WTC11 (cell line): ENCODE measurements around the gene C10orf95. TPM values are rescaled to one million over a fixed set of nuclear protein-coding genes. Genes with fewer than 3 reads are reported as not detected.

Experiments used
- ATAC-seq: fragments of 200-7000 bp; cut with Tn5 transposase; 2 replicates; pipeline ENCODE4 v1.10.0; 2021; ENCODE audit warnings: mild to moderate bottlenecking, moderate library complexity
- CTCF ChIA-PET: fragments of 300-600 bp; sonication (Branson Sonifier 250); formaldehyde crosslinking; loops from one replicate; lab custom pipeline; 2021; ENCODE audit warnings: antibody characterized with exemption; lab: Charles Lee
- POLR2A ChIA-PET: fragments of 350-600 bp; sonication (Branson Sonifier 250); formaldehyde crosslinking; loops from one replicate; lab custom pipeline; 2021; ENCODE audit warnings: antibody characterized with exemption; lab: Charles Lee
- DNase-seq: peaks from one replicate; pipeline ENCODE4 v3.0.0; 2021; ENCODE audit warnings: low spot score
- H3K27ac Mint-ChIP-seq: 2 replicates; pipeline ENCODE4 v1.8.0; 2021; ENCODE audit warnings: mixed read lengths
- H3K27me3 Mint-ChIP-seq: 2 replicates; pipeline ENCODE4 v1.8.0; 2021; ENCODE audit warnings: low read depth, mild to moderate bottlenecking, moderate library complexity, mixed read lengths
- H3K36me3 Mint-ChIP-seq: 2 replicates; pipeline ENCODE4 v1.8.0; 2021; ENCODE audit warnings: mixed read lengths
- H3K4me1 Mint-ChIP-seq: 2 replicates; pipeline ENCODE4 v1.8.0; 2022; ENCODE audit warnings: mixed read lengths
- H3K4me3 Mint-ChIP-seq: 2 replicates; pipeline ENCODE4 v1.8.0; 2021; ENCODE audit warnings: mild to moderate bottlenecking, moderate library complexity, mixed read lengths
- H3K9me3 Mint-ChIP-seq: 2 replicates; pipeline ENCODE4 v1.8.0; 2021; ENCODE audit warnings: mixed read lengths
- FOXK1 ChIP-seq: sonication (generic); formaldehyde crosslinking; IDR thresholded peaks from 2 replicates; pipeline ENCODE4 v1.8.0; 2022; ENCODE audit warnings: mild to moderate bottlenecking, moderate library complexity, missing genetic modification reagents
- NR1H2 ChIP-seq: sonication (generic); formaldehyde crosslinking; IDR thresholded peaks from 2 replicates; pipeline ENCODE4 v1.9.0; 2021; ENCODE audit warnings: mild to moderate bottlenecking, moderate library complexity, missing genetic modification reagents
- PREB ChIP-seq: sonication (generic); formaldehyde crosslinking; IDR thresholded peaks from 2 replicates; pipeline ENCODE4 v1.8.1; 2022; ENCODE audit warnings: mild to moderate bottlenecking, missing genetic modification reagents, moderate library complexity, borderline replicate concordance
- RORB ChIP-seq: fragments of 250-450 bp; sonication (Bioruptor Pico); IDR thresholded peaks from 2 replicates; pipeline ENCODE4 v1.9.0; 2021; ENCODE audit warnings: mild to moderate bottlenecking
- ZNF281 ChIP-seq: sonication (generic); formaldehyde crosslinking; IDR thresholded peaks from 2 replicates; pipeline ENCODE4 v1.8.0; 2023; ENCODE audit warnings: mild to moderate bottlenecking, missing genetic modification reagents
- total RNA-seq: library from RNA; stranded (reverse); gene quantifications from 3 replicates; pipeline ENCODE4 v1.2.3, GENCODE V29; 2021
- TF ChIP-seq, protein P1 (sequence below): fragments of 250-450 bp; sonication (Bioruptor Pico); IDR thresholded peaks from 2 replicates; pipeline ENCODE4 v1.9.0; 2021; ENCODE audit warnings: mild to moderate bottlenecking, borderline replicate concordance
- TF ChIP-seq, protein P2 (sequence below): sonication (generic); formaldehyde crosslinking; IDR thresholded peaks from 2 replicates; pipeline ENCODE4 v1.8.1; 2023; ENCODE audit warnings: mild to moderate bottlenecking, moderate library complexity, missing genetic modification reagents

C10orf95 gene
- total RNA-seq, 1 experiment from 2014 or later: 0.96 TPM

DNA sequence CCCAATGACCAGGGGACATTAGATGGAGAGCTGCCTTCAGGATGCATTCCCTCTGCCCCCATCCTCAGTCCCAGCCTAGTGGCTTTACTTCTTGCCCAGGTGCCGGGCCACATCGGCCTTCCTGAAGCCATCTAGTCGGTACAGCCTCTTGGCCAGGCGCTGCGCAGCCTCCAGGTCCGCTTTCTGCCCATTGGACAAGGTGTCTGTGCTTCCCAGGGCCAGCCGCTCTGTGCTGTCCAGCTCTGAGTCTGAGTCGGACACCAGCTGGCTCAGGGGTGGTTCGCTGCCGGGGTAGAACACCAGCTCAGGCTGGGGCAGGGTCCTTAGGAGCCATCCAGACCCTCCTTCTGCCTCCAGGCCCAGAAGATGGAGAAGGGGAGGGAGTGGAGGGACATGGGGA lies 39.0 kb downstream of the C10orf95 start:
- Mint-ChIP-seq H3K9me3 (no peaks in the 10 kb centered on the region), H3K4me1 (peaks cover 30% of the 10 kb centered on the region), H3K4me3 (no peak overlapping the region), H3K36me3 (no peaks in the 10 kb centered on the region), H3K27me3 (peaks cover 53% of the 10 kb centered on the region), H3K27ac (no peak overlapping the region)
- ATAC-seq: no peak
- TF ChIP-seq, protein P1, sequence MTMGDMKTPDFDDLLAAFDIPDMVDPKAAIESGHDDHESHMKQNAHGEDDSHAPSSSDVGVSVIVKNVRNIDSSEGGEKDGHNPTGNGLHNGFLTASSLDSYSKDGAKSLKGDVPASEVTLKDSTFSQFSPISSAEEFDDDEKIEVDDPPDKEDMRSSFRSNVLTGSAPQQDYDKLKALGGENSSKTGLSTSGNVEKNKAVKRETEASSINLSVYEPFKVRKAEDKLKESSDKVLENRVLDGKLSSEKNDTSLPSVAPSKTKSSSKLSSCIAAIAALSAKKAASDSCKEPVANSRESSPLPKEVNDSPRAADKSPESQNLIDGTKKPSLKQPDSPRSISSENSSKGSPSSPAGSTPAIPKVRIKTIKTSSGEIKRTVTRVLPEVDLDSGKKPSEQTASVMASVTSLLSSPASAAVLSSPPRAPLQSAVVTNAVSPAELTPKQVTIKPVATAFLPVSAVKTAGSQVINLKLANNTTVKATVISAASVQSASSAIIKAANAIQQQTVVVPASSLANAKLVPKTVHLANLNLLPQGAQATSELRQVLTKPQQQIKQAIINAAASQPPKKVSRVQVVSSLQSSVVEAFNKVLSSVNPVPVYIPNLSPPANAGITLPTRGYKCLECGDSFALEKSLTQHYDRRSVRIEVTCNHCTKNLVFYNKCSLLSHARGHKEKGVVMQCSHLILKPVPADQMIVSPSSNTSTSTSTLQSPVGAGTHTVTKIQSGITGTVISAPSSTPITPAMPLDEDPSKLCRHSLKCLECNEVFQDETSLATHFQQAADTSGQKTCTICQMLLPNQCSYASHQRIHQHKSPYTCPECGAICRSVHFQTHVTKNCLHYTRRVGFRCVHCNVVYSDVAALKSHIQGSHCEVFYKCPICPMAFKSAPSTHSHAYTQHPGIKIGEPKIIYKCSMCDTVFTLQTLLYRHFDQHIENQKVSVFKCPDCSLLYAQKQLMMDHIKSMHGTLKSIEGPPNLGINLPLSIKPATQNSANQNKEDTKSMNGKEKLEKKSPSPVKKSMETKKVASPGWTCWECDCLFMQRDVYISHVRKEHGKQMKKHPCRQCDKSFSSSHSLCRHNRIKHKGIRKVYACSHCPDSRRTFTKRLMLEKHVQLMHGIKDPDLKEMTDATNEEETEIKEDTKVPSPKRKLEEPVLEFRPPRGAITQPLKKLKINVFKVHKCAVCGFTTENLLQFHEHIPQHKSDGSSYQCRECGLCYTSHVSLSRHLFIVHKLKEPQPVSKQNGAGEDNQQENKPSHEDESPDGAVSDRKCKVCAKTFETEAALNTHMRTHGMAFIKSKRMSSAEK (CRISPR knock-in tag): no peak
- no peak for TF ChIP-seq PREB
- no peak for TF ChIP-seq FOXK1 (CRISPR knock-in tag)
- TF ChIP-seq RORB: no peak
- no peak for DNase-seq
- POLR2A ChIA-PET: interaction anchor here (1.0 to 1.1 kb wide), 2 partner anchors 20 to 49 kb away, joined by 3 read pairs; partner anchors contain the start of gene CUEDC2
- CTCF ChIA-PET: interaction anchor here (0.7 to 5.5 kb wide), 7 partner anchors 9 to 172 kb away, joined by 3 to 61 read pairs (median 5); partner anchors contain the start of genes FBXL15 and NFKB2

GRCh38 chr10:102411341-102412255 lies 39.7 kb downstream of the C10orf95 start:
- Mint-ChIP-seq H3K4me1 (peaks cover 30% of the 10 kb centered on the region), H3K36me3 (no peaks in the 10 kb centered on the region), H3K4me3 (peak overlapping the region; percentile 69), H3K9me3 (no peaks in the 10 kb centered on the region), H3K27ac (no peak overlapping the region), H3K27me3 (peaks cover 60% of the 10 kb centered on the region)
- ChIA-PET POLR2A (interaction anchor here (0.6 to 1.3 kb wide), 4 partner anchors 21 to 1980 kb away, joined by 3 to 4 read pairs (median 3); partner anchors contain the start of gene CUEDC2), CTCF (interaction anchor here (0.6 to 5.5 kb wide), 12 partner anchors 8 to 242 kb away, joined by 3 to 61 read pairs (median 6); partner anchors contain the start of genes CUEDC2, FBXL15 and NFKB2)
- ATAC-seq: no peak
- DNase-seq: no peak
- TF ChIP-seq ZNF281 (0 out of 2 replicates have a peak, but pooled peaks have one; percentile 22), NR1H2 (CRISPR knock-in tag) (no peak)
- TF ChIP-seq, protein P2, sequence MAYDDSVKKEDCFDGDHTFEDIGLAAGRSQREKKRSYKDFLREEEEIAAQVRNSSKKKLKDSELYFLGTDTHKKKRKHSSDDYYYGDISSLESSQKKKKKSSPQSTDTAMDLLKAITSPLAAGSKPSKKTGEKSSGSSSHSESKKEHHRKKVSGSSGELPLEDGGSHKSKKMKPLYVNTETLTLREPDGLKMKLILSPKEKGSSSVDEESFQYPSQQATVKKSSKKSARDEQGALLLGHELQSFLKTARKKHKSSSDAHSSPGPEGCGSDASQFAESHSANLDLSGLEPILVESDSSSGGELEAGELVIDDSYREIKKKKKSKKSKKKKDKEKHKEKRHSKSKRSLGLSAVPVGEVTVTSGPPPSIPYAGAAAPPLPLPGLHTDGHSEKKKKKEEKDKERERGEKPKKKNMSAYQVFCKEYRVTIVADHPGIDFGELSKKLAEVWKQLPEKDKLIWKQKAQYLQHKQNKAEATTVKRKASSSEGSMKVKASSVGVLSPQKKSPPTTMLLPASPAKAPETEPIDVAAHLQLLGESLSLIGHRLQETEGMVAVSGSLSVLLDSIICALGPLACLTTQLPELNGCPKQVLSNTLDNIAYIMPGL (CRISPR knock-in tag): 0 out of 2 replicates have a peak, but pooled peaks have one; percentile 9
